Activated CD4-positive, alpha-beta T cell treated with anti-CD3 and anti-CD28 coated beads, Interleukin-2, amount 10 ng/mL, durations not matched to agents 24 days and 14 days (primary cell): ENCODE measurements around the gene GP9. TPM values are rescaled to one million over a fixed set of nuclear protein-coding genes. Genes with fewer than 3 reads are reported as not detected.
"Not testable (repeated sequence)": the region's sequence is repeated elsewhere in the genome, so short reads cannot be mapped to it uniquely, and the experiment has no call there.

Experiments used
- DNase-seq: peaks from one replicate; pipeline ENCODE4 v3.0.0; 2022
- H3K27ac Mint-ChIP-seq: one replicate; pipeline ENCODE4 v1.8.0; 2022; ENCODE audit warnings: mild to moderate bottlenecking, mixed read lengths
- H3K27me3 Mint-ChIP-seq: one replicate; pipeline ENCODE4 v1.8.0; 2022; ENCODE audit warnings: mixed read lengths
- H3K36me3 Mint-ChIP-seq: one replicate; pipeline ENCODE4 v1.8.0; 2022; ENCODE audit warnings: low read depth, mild to moderate bottlenecking, mixed read lengths
- H3K4me1 Mint-ChIP-seq: one replicate; pipeline ENCODE4 v1.8.0; 2021; ENCODE audit warnings: mixed read lengths
- H3K4me3 Mint-ChIP-seq: one replicate; pipeline ENCODE4 v1.8.0; 2022; ENCODE audit warnings: mild to moderate bottlenecking, moderate library complexity, mixed read lengths
- H3K9me3 Mint-ChIP-seq: one replicate; pipeline ENCODE4 v1.8.0; 2021; ENCODE audit warnings: mixed read lengths
- intact Hi-C: fragments of 100-400 bp; cut with micrococcal nuclease; formaldehyde crosslinking; loops from one replicate; pipeline ENCODE4 v1.15.1; 2023
- total RNA-seq: library from RNA; stranded (reverse); gene quantifications from 2 replicates; pipeline ENCODE4 v1.2.3, GENCODE V29; 2022

Gene GP9
- total RNA-seq, 1 donor from 2014 or later, result not detected

- H3K4me1 Mint-ChIP-seq, result peaks cover 52% of the 10 kb centered on the region
- H3K4me3 Mint-ChIP-seq, H3K27me3 Mint-ChIP-seq, H3K9me3 Mint-ChIP-seq, DNase-seq: not testable (repeated sequence)
- peaks cover 54% of the 10 kb centered on the region for H3K36me3 Mint-ChIP-seq
- H3K27ac Mint-ChIP-seq, result peak overlapping the region; percentile 43
- intact Hi-C loops, result loop anchor here (10.0 kb wide), 1 partner anchor 334 kb away; the partner anchor contains the start of gene IFT122
Observed at GRCh38 chr3:129111076-129111780, 50.6 kb downstream of the GP9 start.

Other genes with a start within 250 kb of the GP9 start
- 68.5 and 69.2 TPM in 2 replicates for gene ACAD9, start 181.2 kb upstream of the GP9 start, total RNA-seq
- 0.17 TPM in 1 of 2 replicates, not detected in the other for gene CFAP92, start 66.7 kb upstream of the GP9 start, total RNA-seq
- 0.36 and 0.37 TPM in 2 replicates for gene EFCC1, start 59.5 kb upstream of the GP9 start, total RNA-seq
- 42.5 and 44.3 TPM in 2 replicates for gene RAB43, start 61.0 kb downstream of the GP9 start, total RNA-seq
- gene ISY1, start 100.3 kb downstream of the GP9 start, total RNA-seq, result 73.8 and 83.7 TPM in 2 replicates
- gene CNBP, start 123.1 kb downstream of the GP9 start, total RNA-seq, result 422 and 430 TPM in 2 replicates
- 142 and 164 TPM in 2 replicates for gene COPG1, start 188.8 kb downstream of the GP9 start, total RNA-seq
- 58.3 and 62.6 TPM in 2 replicates for gene HMCES, start 218.1 kb downstream of the GP9 start, total RNA-seq